Measurements from ENCODE around the gene SLC25A21.

GRCh38 chr14:36662543-36663403, 509.6 kb downstream of the SLC25A21 start:
- TF ChIP-seq CTCF (IDR thresholded peaks at IDR 0.05) (no peak), POLR2A (IDR thresholded peaks at IDR 0.05; ENCODE audit: low read depth) (no peak), POLR2AphosphoS5 (IDR thresholded peaks at IDR 0.05) (no peak), EP300 (IDR thresholded peaks at IDR 0.05) (no peak)
